ENCODE results near the gene P2RY12. TPM values are rescaled to one million over a fixed set of nuclear protein-coding genes. Genes with fewer than 3 reads are reported as not detected.

The P2RY12 gene
- total and polyA plus RNA-seq, 2 donors (not counting 3 experiments of a cell fraction or from before 2014, with no cell fraction given) = not detected

GRCh38 chr3:151400341-151400740 lies 15.8 kb upstream of the P2RY12 start:
- CTCF ChIA-PET = interaction anchor here (0.7 to 1.1 kb wide), 3 partner anchors 16 to 73 kb away, joined by 3 read pairs; partner anchors contain the start of gene P2RY12
- Histone ChIP-seq H3K9me1 (replicated peaks; ENCODE audit: control insufficient read depth, extremely low read depth, insufficient read depth, low read length) (no peaks in the 10 kb centered on the region), H3K4me3 (replicated peaks in 1 of 3; ENCODE audit: insufficient read depth in 1 of 3, low read depth in 1 of 3, low read length in 3 of 3) (no peak overlapping the region), H4K20me1 (replicated peaks; ENCODE audit: control insufficient read depth, extremely low read depth, insufficient read depth, low read length) (no peaks in the 10 kb centered on the region), H3K27ac (ENCODE audit: insufficient read depth, low read depth, low read length) (no peak overlapping the region), H3K27me3 (ENCODE audit: control insufficient read depth in 2 of 2, insufficient read depth in 2 of 2, low read length in 2 of 2) (peaks cover under 1 to 2% of the 10 kb centered on the region in 2 experiments), H3K36me3 (ENCODE audit: control insufficient read depth in 2 of 2, extremely low read depth in 1 of 2, insufficient read depth in 2 of 2, low read length in 2 of 2) (no peaks in the 10 kb centered on the region), H3K4me2 (ENCODE audit: insufficient read depth, low read length) (no peak overlapping the region), H3K9ac (replicated peaks; ENCODE audit: extremely low read depth, insufficient read depth, low read length) (no peak overlapping the region), H2AFZ (ENCODE audit: low read depth, low read length) (no peak overlapping the region), H3K79me2 (ENCODE audit: control insufficient read depth, insufficient read depth, low read length) (no peaks in the 10 kb centered on the region), H3K4me1 (ENCODE audit: control insufficient read depth, extremely low read depth, insufficient read depth, low read length) (no peaks in the 10 kb centered on the region), H3K9me3 (replicated peaks; ENCODE audit: control insufficient read depth, insufficient read depth, low read length) (no peaks in the 10 kb centered on the region)
- DNase-seq (ENCODE audit: low read depth, low spot score) = no peak
- dilution Hi-C loops (cut with MboI; ENCODE audit: extremely low pct_ligation_motif_present, low sequenced_read_pairs) = no loop called here
- POLR2A ChIA-PET = no interaction called here
- no TSS peak for BruUV-seq (replicated peaks)
- TF ChIP-seq, protein P1, sequence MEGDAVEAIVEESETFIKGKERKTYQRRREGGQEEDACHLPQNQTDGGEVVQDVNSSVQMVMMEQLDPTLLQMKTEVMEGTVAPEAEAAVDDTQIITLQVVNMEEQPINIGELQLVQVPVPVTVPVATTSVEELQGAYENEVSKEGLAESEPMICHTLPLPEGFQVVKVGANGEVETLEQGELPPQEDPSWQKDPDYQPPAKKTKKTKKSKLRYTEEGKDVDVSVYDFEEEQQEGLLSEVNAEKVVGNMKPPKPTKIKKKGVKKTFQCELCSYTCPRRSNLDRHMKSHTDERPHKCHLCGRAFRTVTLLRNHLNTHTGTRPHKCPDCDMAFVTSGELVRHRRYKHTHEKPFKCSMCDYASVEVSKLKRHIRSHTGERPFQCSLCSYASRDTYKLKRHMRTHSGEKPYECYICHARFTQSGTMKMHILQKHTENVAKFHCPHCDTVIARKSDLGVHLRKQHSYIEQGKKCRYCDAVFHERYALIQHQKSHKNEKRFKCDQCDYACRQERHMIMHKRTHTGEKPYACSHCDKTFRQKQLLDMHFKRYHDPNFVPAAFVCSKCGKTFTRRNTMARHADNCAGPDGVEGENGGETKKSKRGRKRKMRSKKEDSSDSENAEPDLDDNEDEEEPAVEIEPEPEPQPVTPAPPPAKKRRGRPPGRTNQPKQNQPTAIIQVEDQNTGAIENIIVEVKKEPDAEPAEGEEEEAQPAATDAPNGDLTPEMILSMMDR (IDR thresholded peaks at IDR 0.05; ENCODE audit: extremely low read depth in 1 of 2, insufficient read depth in 1 of 2, low read depth in 1 of 2, low read length in 2 of 2) = no peak
- TF ChIP-seq GATA2 (IDR thresholded peaks at IDR 0.05; ENCODE audit: insufficient read depth, insufficient read length, low read depth, low read length) = no peak
- TF ChIP-seq POLR2A (IDR thresholded peaks at IDR 0.05; ENCODE audit: low read depth, low read length) = no peak
- TF ChIP-seq, protein P2, sequence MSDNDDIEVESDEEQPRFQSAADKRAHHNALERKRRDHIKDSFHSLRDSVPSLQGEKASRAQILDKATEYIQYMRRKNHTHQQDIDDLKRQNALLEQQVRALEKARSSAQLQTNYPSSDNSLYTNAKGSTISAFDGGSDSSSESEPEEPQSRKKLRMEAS (IDR thresholded peaks at IDR 0.05; ENCODE audit: insufficient read depth, insufficient read length) = no peak
- intact Hi-C loops (cut with micrococcal nuclease) = no loop called here
- FAIRE-seq = no peak

GRCh38 chr3:151398895-151399294 lies 14.3 kb upstream of the P2RY12 start:
- no peaks in the 10 kb centered on the region for H3K9me3 ChIP-seq (replicated peaks; ENCODE audit: control insufficient read depth, insufficient read depth, low read length)
- H3K36me3 ChIP-seq (ENCODE audit: control insufficient read depth in 2 of 2, extremely low read depth in 1 of 2, insufficient read depth in 2 of 2, low read length in 2 of 2) = no peaks in the 10 kb centered on the region
- H3K4me3 ChIP-seq (replicated peaks in 1 of 3; ENCODE audit: insufficient read depth in 1 of 3, low read depth in 1 of 3, low read length in 3 of 3) = no peak overlapping the region
- no peak overlapping the region for H3K27ac ChIP-seq (ENCODE audit: insufficient read depth, low read depth, low read length)
- ChIA-PET CTCF (interaction anchor here (0.8 to 1.4 kb wide), 2 partner anchors 13 to 19 kb away, joined by 3 read pairs; no protein-coding TSS in a partner anchor), POLR2A (no interaction called here)
- TF ChIP-seq MYC (IDR thresholded peaks at IDR 0.05; ENCODE audit: low read depth, low read length) (no peak), JUN (IDR thresholded peaks at IDR 0.05; ENCODE audit: borderline replicate concordance, insufficient read depth, insufficient read length, low read depth) (no peak), POLR2AphosphoS5 (IDR thresholded peaks at IDR 0.05; ENCODE audit: insufficient read depth, low read depth, low read length) (no peak), POLR2A (IDR thresholded peaks at IDR 0.05; ENCODE audit: low read depth, low read length) (no peak), FOS (IDR thresholded peaks at IDR 0.05; ENCODE audit: borderline replicate concordance, insufficient read depth, low read length) (no peak), GATA2 (IDR thresholded peaks at IDR 0.05; ENCODE audit: insufficient read depth, insufficient read length, low read depth, low read length) (no peak), EZH2 (IDR thresholded peaks at IDR 0.05; ENCODE audit: borderline replicate concordance, low read depth, low read length, severe bottlenecking) (no peak)
- TF ChIP-seq, protein P1 (IDR thresholded peaks at IDR 0.05; ENCODE audit: extremely low read depth in 1 of 2, insufficient read depth in 1 of 2, low read depth in 1 of 2, low read length in 2 of 2) = no peak
- TF ChIP-seq, protein P2 (IDR thresholded peaks at IDR 0.05; ENCODE audit: insufficient read depth, insufficient read length) = no peak
- H3K79me2 ChIP-seq (ENCODE audit: control insufficient read depth, insufficient read depth, low read length) = no peaks in the 10 kb centered on the region
- H3K27me3 ChIP-seq (ENCODE audit: control insufficient read depth in 2 of 2, insufficient read depth in 2 of 2, low read length in 2 of 2) = peaks cover 2 to 3% of the 10 kb centered on the region in 2 experiments
- no peak overlapping the region for H3K9ac ChIP-seq (replicated peaks; ENCODE audit: extremely low read depth, insufficient read depth, low read length)
- FAIRE-seq = no peak
- no peak for DNase-seq (ENCODE audit: low read depth, low spot score)
- H3K4me1 ChIP-seq (ENCODE audit: control insufficient read depth, extremely low read depth, insufficient read depth, low read length) = no peaks in the 10 kb centered on the region
- H3K4me2 ChIP-seq (ENCODE audit: insufficient read depth, low read length) = no peak overlapping the region
- dilution Hi-C loops (cut with MboI; ENCODE audit: extremely low pct_ligation_motif_present, low sequenced_read_pairs) (no loop called here), intact Hi-C loops (cut with micrococcal nuclease) (no loop called here)
- no peaks in the 10 kb centered on the region for H3K9me1 ChIP-seq (replicated peaks; ENCODE audit: control insufficient read depth, extremely low read depth, insufficient read depth, low read length)
- H4K20me1 ChIP-seq (replicated peaks; ENCODE audit: control insufficient read depth, extremely low read depth, insufficient read depth, low read length) = no peaks in the 10 kb centered on the region
- H2AFZ ChIP-seq (ENCODE audit: low read depth, low read length) = no peak overlapping the region
- no TSS peak for BruUV-seq (replicated peaks)
